Measurements from ENCODE around the gene PCED1B. TPM values are rescaled to one million over a fixed set of nuclear protein-coding genes. Genes with fewer than 3 reads are reported as not detected.

Gene PCED1B
- total and polyA plus RNA-seq, 2 experiments from 2014 or later = 5.1 to 6.6 TPM

DNA sequence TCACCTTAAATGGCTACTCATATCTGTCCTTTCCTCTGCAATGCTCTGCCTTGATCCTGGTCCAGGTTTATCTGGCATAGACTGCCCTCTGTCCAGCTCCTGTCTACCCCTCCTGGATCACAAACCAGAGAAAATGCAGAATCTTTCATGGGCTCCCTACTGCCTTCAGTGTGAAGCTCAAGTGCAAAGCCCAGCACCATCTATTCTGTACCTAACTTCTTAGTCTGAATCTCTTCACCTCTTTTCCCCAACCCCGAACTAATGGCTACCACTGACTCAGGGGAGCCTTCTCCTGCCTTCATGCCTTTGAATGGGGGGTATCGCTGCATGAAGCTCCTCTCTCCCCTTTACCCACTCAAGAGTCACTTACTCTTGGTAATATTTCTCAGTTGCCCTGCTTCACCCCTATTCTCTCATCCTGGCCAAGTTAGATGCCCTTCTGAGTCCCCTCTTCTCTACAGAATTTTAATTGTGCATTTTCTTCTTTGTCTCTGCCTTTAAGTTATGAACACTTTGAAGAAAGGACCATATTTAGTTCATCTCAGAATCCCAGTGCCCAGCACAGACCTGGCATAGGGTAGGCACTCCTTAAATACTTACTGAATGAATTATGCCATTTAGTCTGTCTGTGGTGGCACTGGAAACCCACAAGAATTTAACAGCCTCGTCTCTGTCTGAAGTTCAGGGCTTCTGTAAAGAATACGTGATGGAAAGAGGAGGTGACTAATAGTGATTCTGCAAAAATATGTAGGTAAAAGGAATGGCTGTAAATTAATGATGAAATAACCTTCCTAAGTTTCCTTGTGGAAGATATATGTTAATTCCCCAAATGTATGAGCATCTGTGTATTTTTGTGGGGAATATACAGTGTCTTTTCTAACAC lies 191.6 kb downstream of the PCED1B start:
- DNase-seq (ENCODE audit: low spot score) = no peak
- TF ChIP-seq STAT1 (IDR thresholded peaks at IDR 0.05; ENCODE audit: unreplicated experiment) (no peak), CREB1 (CRISPR knock-in tag; IDR thresholded peaks at IDR 0.05; ENCODE audit: low read depth) (no peak), JUNB (IDR thresholded peaks at IDR 0.05; ENCODE audit: unreplicated experiment) (no peak), REST (IDR thresholded peaks at IDR 0.05; ENCODE audit: unreplicated experiment) (no peak), ZNF114 (CRISPR knock-in tag; IDR thresholded peaks at IDR 0.05) (no peak), EZH2phosphoT487 (IDR thresholded peaks at IDR 0.05; ENCODE audit: unreplicated experiment) (no peak), POLR2AphosphoS5 (IDR thresholded peaks at IDR 0.05; ENCODE audit: low read depth) (no peak), ZNF331 (CRISPR knock-in tag; IDR thresholded peaks at IDR 0.05; ENCODE audit: low read depth) (no peak), NANOG (IDR thresholded peaks at IDR 0.05; ENCODE audit: borderline replicate concordance) (no peak), EZH2 (IDR thresholded peaks at IDR 0.05; ENCODE audit: low read depth, unreplicated experiment) (no peak), CTCF (conservative IDR thresholded peaks at IDR 0.05; ENCODE audit: low read depth in 2 of 2) (no peak)
- TF ChIP-seq, protein P1, sequence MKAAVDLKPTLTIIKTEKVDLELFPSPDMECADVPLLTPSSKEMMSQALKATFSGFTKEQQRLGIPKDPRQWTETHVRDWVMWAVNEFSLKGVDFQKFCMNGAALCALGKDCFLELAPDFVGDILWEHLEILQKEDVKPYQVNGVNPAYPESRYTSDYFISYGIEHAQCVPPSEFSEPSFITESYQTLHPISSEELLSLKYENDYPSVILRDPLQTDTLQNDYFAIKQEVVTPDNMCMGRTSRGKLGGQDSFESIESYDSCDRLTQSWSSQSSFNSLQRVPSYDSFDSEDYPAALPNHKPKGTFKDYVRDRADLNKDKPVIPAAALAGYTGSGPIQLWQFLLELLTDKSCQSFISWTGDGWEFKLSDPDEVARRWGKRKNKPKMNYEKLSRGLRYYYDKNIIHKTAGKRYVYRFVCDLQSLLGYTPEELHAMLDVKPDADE (IDR thresholded peaks at IDR 0.05) = no peak
- no peak overlapping the region for H3K27ac ChIP-seq (ENCODE audit: low read depth)

More for the DNA sequence above, 191.6 kb downstream of the PCED1B start:
- Mint-ChIP-seq H3K9me3 (no peaks in the 10 kb centered on the region), H3K27ac (no peak overlapping the region), H3K36me3 (ENCODE audit: low read depth) (no peaks in the 10 kb centered on the region), H3K4me1 (peaks cover 6% of the 10 kb centered on the region; the same call in 1 of the 3 replicates), H3K4me3 (no peak overlapping the region), H3K27me3 (ENCODE audit: insufficient read depth, low read depth, poor library complexity) (no peaks in the 10 kb centered on the region)
- ATAC-seq = no peak
- no peaks in the 10 kb centered on the region for H3K79me2 ChIP-seq (replicated peaks; ENCODE audit: insufficient read depth)
- 0 out of 2 replicates have a peak, but pooled peaks cover 3% of the 10 kb centered on the region for H3K9me2 ChIP-seq (ENCODE audit: insufficient read depth)
- H3F3A ChIP-seq (replicated peaks; ENCODE audit: low read depth) = no peaks in the 10 kb centered on the region
- H4K20me1 ChIP-seq (replicated peaks; ENCODE audit: insufficient read depth) = no peaks in the 10 kb centered on the region
- H3K4me1 ChIP-seq (ENCODE audit: insufficient read depth) = no peaks in the 10 kb centered on the region
- no peaks in the 10 kb centered on the region for H3K36me3 ChIP-seq (ENCODE audit: insufficient read depth)
- H3K4me2 ChIP-seq = no peak overlapping the region
- no peaks in the 10 kb centered on the region for H3K27me3 ChIP-seq (ENCODE audit: insufficient read depth)
- H3K4me3 ChIP-seq = no peak overlapping the region
- no peak overlapping the region for H2AFZ ChIP-seq

Data from GM23338 (cell line).